Dedifferentiated amniotic fluid mesenchymal stem cell (primary cell): Measurements from ENCODE around the gene POLN.

ENCODE experiments used
- DNase-seq: peaks from one replicate; pipeline ENCODE4 v3.0.0-alpha.2; 2016; ENCODE audit errors: extremely low spot score

POLN gene

DNA sequence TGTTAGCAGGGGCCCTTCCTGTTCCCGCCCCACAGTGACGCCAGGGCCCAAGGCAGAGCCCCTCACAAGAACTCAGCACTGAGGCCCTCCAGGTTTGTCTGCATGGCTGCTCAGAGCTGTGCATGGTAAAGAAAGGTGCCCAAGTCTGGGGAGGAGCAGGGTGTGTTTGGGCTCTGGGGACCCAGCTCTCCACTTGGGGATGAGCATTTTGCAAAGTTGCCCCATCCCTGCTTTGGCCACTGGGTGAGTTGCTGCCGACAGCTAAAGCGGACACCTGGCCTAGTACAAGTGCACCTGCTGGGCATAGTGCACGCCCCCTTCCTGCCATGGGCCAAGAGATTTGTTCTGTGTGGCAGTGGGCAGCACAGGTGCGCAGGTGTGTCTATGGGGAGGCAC is 22.0 kb upstream of the POLN start:
- DNase-seq, result no peak

DNA sequence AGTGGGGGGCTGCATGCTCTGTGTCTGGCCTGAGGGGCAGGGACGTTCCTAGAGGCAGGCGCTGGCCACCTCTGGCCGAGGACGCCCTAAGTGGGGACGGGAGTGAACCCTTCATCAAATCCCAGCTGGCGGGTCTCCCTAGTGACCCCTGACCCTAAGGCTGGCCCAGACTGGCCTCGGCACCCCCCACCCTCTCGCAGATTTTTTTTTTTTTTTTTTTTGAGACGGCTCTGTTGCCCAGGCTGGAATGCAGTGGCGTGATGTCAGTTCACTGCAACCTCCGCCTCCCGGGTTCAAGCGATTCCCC is 21.0 kb upstream of the POLN start:
- DNase-seq, result no peak

DNA sequence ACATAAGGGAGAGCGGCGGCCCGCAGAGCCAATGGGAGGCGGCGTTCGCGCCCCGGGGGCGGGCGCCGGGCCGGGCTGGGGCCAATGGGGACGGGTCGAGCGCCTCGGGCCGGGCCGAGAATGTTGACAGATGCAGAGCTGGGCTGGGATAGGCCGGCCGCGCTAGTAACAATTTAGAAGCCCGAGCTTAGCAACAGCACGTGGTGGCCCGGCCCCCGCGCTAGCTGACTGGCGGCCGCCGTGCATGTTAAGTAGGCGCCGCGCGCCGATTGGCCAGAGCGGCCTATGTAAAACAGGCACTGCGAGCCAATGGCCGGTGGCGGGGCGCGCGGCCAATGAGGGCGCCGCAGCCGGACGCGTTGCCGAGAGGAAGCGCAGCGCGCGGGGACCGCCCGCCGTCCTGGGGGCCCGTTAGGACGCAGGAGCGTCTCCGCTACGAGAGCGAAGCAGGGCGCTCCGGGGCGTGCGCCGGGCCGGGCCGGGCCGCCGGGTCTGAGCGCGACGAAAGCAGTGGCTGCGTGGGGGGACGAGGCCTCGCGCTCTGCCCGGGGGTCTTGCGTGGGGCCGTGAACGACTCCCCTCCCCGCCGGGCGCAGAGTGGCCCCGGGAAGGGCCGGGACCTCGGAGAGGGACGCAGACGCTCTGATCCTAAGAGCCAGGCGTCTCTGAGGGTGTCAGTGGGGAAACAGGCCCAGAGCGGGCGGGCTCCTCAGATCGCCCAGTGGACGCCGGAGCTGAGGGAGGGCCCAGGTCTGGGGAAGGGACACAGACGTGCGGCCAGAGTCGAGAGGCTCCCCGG is 20.4 kb upstream of the POLN start:
- DNase-seq, result peak; percentile 99

- DNase-seq, result no peak
Observed at GRCh38 chr4:2261853-2262144, 19.9 kb upstream of the POLN start, which contains the start of gene MXD4. TSS of gene MXD4 (minus strand) at chr4:2262109. CDS start at chr4:2261980, 129 bp downstream.

- peak; percentile 22 for DNase-seq
Observed at GRCh38 chr4:2261110-2261852, 19.4 kb upstream of the POLN start.

GRCh38 chr4:2260344-2261109 is 18.6 kb upstream of the POLN start:
- DNase-seq, result no peak

DNA sequence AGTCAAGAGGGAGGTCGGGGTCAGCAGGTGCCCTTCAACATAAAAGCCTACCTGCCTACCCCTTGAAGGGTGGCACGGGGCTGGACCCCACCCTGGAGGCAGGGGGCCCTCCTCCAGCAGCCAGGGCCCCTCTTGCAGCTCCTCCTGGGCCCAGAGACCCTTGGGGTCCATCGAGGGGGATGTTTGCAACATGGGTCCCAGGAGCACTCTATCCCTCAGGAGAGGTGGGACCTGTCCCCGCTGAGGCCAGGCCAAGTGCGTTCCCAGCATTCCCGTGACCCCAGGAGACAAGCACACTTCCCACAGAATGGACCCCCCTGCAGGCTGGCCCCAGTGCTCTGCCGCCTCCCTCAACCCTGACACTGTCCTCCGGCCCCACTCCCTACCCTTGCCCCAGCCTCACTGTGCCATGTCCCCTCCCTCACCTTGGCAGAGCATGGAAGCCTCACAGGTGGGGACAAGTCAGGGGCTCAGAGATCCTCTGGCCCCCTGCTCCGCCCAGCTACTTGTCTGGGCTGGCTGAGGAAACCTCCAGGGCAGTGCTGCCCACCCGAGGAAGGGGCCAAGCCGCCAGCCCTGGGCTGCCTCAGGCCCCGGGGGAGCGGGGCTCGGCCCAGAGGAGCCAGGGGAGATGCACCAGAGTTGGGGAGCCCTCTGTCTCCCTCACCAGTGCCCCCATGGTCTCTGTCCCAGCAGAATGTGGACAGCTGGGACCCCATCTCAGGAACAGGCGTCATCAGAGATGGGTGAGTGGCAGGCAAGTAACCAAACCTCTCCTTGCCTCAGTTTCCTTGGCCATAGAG is 17.8 kb upstream of the POLN start:
- no peak for DNase-seq

- DNase-seq, result no peak
Observed at GRCh38 chr4:2259036-2259540, 17.2 kb upstream of the POLN start.

DNA sequence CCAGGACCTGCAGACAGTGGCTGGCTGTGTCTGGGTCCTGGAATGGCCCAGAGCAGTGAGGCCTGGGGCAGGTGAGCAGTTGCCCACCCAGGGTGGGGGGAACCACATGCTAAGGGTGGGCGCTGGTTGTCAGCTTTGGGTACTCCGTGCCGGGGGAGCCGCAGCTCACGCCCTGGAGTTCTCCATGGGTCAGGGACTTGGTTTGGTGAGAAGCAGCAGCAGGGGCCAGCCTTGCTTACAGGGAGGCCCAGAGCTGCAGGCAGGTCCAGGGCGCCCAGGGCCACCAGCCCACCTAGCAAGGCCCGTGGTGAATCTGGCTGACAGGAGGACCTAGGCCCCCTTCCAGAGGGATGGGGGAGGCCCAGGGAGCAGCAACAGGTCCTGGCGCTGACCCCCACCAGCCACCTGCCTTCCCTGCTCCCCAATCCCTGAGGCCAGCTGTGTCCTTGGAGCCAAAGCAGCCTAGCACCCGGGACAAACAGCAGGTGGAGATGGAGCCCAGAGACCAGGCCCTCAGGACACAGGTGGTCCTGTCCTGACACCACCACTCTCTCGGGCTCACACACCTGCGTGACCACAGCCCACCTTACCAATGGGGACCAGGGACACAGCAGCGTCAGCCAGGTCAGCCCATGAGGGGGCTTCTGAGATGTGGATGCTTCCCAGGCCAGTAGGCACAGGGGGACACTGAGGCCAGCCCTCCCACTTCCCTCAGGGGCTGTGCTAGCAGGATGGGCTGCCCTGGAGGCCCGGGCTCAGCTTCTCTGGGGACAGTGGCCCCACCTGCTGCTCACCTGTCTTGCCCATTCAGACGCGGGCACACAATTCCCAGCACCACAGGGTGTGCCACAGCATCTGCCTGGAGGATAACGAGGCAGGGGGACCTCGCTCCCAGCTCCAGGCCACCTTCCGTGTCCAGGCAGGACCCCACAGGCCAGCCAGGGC is 16.4 kb upstream of the POLN start:
- no peak for DNase-seq

- DNase-seq, result no peak
Observed at GRCh38 chr4:2257361-2258081, 15.6 kb upstream of the POLN start.

- no peak for DNase-seq
Observed at GRCh38 chr4:2256781-2257191, 14.9 kb upstream of the POLN start.

DNA sequence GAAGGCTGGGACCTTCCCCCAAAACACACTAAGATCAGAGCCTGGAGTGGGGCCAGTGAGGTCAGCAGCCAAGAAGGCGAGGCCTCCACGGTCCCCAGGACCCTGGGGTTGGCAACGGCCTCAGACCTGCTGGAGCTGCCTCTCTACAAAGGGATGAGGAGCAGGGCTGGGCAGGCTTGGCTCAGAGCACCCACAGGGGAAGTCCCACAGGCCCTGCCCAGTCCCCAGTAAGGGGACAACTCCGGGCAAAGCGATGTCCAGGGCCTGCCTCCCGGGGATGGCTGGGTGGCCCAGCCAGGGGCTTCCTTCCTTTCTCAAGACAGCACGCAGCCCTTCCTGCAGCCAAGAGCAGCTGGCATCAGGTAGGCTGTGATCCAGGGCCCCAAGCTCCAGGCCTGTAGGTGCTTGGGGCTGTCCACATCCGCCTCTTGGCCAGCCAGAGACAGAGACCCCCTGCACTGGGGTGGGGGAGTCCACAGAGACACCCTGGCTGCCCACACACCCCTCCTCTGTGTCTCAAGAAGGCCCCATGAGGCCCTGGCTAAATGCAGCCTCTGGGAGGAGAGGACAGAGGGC is 14.3 kb upstream of the POLN start:
- DNase-seq, result no peak

GRCh38 chr4:2255501-2256155 is 13.7 kb upstream of the POLN start:
- DNase-seq, result no peak

- no peak for DNase-seq
Observed at GRCh38 chr4:2254665-2255500, 13.0 kb upstream of the POLN start.

- DNase-seq, result no peak
Observed at GRCh38 chr4:2253160-2254084, 11.5 kb upstream of the POLN start.

GRCh38 chr4:2252530-2253091 is 10.7 kb upstream of the POLN start:
- no peak for DNase-seq
